ENCODE measurements around the gene STK24.

DNA sequence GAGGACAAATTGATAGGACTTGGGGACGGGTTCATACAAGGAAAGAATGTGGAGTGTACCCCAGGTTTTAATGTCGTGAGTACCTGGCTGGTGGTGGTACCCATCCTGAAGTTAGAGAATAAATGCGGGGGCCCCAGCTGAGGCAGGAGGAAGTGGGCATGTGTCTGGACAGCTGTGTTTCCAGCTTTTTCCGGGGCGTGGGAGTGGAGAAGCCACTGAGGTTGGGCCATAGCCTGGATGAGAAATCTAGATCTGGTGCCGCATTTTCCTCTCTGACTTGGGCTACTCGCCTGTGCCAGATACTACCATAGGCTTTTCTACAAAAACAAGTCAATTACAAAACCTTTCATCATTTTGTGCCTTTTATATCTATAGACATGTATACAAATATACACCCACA, 147.4 kb downstream of the STK24 start:
- TF ChIP-seq, protein P1, sequence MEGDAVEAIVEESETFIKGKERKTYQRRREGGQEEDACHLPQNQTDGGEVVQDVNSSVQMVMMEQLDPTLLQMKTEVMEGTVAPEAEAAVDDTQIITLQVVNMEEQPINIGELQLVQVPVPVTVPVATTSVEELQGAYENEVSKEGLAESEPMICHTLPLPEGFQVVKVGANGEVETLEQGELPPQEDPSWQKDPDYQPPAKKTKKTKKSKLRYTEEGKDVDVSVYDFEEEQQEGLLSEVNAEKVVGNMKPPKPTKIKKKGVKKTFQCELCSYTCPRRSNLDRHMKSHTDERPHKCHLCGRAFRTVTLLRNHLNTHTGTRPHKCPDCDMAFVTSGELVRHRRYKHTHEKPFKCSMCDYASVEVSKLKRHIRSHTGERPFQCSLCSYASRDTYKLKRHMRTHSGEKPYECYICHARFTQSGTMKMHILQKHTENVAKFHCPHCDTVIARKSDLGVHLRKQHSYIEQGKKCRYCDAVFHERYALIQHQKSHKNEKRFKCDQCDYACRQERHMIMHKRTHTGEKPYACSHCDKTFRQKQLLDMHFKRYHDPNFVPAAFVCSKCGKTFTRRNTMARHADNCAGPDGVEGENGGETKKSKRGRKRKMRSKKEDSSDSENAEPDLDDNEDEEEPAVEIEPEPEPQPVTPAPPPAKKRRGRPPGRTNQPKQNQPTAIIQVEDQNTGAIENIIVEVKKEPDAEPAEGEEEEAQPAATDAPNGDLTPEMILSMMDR (IDR thresholded peaks at IDR 0.05): no peak
- no peak for TF ChIP-seq POLR2AphosphoS5 (IDR thresholded peaks at IDR 0.05)

Data from upper lobe of left lung (tissue), 4 donors.